NK-92 treated with Interleukin-12 subunit alpha and Interleukin-12 subunit beta, amount 100 ng/mL, for 24 hours (cell line): ENCODE results near the gene GUCY1A1.
"Not testable (repeated sequence)": the region's sequence is repeated elsewhere in the genome, so short reads cannot be mapped to it uniquely, and the experiment has no call there.

ENCODE experiments used
- DNase-seq: peaks from one replicate; lab custom pipeline; 2025; lab: John Stamatoyannopoulos, UW

GUCY1A1 gene

GRCh38 chr4:155666344-155667221 lies at the start of gene GUCY1A1:
TSS of gene GUCY1A1 (plus strand) at chr4:155666848. CDS start at chr4:155696868, 30,020 bp downstream.
- no peak for DNase-seq

DNA sequence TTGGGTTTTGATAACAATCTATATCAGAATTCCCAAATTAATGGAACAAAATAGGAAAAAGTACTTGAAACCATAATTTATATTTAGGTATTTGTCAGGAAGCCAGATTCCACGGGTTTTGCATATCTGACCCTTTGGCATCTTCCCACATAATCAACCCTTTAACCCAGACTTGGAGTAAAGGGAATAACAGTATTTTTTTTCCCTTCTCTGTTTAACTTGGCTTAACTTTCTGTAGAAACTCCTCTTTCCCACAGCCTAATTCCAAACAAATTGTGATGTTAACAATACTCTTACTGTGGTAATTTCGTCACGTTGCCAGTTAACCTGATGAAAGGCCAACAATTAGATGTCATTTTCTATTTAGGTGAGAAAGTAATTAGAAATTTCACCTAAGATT lies 49.4 kb upstream of the GUCY1A1 start:
- DNase-seq: no peak

- no peak for DNase-seq
Measured at GRCh38 chr4:155618183-155618838, 48.3 kb upstream of the GUCY1A1 start.

DNA sequence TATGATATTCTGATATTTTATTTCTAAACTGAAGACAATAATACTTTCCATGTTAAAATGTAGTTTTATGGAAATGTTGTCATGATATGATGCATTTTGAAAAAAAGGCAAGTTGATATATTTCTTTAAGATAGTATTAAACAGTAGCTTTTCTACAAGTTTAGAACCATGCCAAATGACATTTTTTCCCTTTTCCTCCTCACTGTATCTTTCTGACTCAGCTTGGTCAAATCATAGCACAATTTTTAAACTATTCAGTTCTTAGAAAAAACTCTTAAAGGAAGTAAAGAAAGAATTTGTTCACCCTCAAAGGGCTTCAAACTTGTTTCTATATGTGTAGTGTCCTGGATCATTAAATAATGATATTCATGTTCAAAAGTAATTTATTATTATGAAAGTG lies 46.0 kb upstream of the GUCY1A1 start:
- DNase-seq: no peak

- DNase-seq: no peak
Measured at GRCh38 chr4:155624478-155624877, 42.2 kb upstream of the GUCY1A1 start.

- DNase-seq: no peak
Measured at GRCh38 chr4:155626561-155626960, 40.1 kb upstream of the GUCY1A1 start.

DNA sequence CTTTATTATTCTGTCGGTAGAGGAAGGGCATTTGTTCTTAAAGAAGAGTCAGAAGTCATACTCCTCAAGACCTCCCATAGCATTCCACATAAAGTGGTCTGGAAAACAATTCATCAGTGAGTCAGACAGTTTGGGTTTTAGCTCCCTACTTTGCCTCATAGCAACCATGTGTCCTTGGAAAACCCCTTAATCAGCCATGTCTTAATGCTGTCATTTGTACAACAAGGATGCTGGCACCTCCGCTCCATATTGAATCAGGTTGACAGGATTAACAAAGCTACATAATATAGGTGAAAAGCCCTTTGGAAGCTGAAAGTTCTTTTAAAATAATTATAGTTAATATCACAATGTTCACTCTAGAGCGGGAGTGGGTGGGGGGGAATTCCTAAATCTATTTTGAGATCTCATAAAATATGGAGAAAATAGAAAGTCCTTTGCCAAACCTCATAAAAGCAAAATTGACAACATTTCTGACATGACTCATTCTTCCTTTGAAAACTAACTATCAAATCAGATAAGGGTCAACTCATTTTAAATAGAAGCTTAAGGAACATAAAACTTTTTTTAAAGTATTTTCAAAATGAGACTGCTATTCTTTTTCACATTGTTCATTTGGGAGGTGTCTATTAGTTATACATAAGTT lies 37.3 kb upstream of the GUCY1A1 start:
- no peak for DNase-seq

GRCh38 chr4:155629956-155630355 lies 36.7 kb upstream of the GUCY1A1 start:
- DNase-seq: no peak

DNA sequence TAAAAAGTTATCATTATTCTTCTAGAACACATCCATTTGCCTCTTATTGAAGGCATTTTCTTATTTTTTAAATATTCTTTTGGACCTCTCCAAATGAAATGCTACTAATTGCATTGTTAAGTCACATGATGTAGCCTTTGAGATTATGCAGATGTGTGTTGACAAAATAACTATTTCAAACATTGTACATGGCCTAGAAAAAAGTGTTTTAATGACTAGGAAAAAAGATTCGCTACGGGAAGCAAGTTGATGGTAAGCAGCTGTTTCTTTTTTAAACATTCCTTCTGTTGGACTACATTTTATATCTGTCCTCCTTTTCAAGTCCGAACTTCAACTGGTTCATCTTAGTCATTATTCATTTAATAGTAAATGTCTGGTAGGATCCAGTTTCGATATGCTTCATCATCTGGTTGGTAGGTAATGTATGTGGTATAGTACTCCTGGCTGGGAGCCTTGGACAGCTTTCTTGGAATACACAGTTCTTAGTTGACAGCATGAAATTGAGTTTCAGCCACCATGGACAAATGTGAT lies 34.3 kb upstream of the GUCY1A1 start:
- DNase-seq: no peak

- DNase-seq: no peak
Measured at GRCh38 chr4:155638195-155638965, 28.3 kb upstream of the GUCY1A1 start.

GRCh38 chr4:155639704-155640523 lies 26.7 kb upstream of the GUCY1A1 start:
- no peak for DNase-seq

DNA sequence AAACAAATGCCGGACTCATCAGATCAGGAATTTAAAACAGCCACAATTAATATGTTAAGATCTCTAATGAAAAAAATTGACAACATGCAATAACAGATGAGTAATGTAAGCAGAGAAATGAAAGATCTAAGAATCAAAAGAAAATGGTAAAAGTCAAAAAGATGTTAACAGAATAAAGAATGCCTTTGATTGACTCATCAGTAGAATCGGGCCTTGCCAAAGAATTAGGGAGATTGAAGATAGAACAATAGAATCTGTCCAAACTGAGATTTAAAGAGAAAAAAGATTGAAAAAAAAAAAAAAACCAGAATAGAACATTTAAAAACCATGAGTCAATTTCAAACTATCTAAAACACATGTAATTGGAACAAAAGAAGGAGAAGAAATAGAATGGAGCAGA lies 25.9 kb upstream of the GUCY1A1 start:
- DNase-seq: no peak

- no peak for DNase-seq
Measured at GRCh38 chr4:155643087-155643486, 23.6 kb upstream of the GUCY1A1 start.

GRCh38 chr4:155646001-155646400 lies 20.6 kb upstream of the GUCY1A1 start:
- no peak for DNase-seq

GRCh38 chr4:155650785-155651184 lies 15.9 kb upstream of the GUCY1A1 start:
- DNase-seq: not testable (repeated sequence)

DNA sequence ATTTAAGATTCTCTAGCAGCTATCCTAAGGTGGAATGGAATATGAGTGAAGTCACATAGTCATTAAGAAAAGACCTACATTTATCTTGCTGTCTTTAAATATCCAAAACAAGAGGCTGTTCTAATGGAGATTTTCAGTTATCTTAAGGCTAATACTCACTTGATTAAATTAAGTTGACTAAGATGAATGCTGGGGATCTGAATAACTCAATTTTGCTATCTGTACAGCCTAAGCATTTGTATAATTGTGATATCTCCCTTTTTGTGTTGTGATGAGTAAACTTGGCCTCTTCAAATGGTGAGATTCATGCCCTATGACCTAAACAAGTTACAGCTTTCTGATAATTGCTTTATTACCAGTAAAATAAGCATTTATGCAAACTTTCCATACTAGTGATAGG lies 13.6 kb upstream of the GUCY1A1 start:
- DNase-seq: no peak

- DNase-seq: no peak
Measured at GRCh38 chr4:155656025-155656424, 10.6 kb upstream of the GUCY1A1 start.

GRCh38 chr4:155657169-155657568 lies 9.5 kb upstream of the GUCY1A1 start:
- DNase-seq: no peak

DNA sequence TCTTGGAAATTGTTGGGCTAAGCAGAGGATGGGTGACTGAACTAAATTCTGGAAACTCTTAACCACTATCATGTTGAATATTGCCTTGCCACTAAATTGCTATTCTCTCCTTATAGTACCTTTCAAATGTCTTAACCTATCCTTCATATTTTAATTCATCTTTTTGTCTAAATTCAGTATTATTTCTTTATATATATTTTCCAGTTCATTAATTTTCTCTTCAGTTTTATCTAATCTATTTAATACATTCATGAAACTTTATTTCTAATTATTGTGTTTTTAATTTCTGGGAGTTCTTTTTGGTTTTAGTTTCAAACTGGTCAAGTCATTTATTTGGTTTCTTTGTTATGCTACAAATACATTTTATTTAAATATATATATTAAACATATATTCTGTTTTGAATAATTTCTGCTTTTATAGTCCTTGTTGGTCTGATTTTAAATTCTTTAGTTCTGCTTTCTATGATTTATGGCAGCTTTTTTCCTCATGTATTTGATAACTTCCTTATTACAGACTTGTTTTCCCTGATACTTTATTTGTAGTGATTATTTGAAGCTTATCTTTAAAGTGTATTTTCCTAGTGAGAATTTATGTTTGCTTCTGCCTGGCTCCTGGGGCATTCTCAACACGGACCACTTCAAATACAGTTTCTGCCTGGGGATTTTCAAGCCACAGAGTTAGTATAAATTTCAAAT lies 8.5 kb upstream of the GUCY1A1 start:
- no peak for DNase-seq

- DNase-seq: no peak
Measured at GRCh38 chr4:155658681-155659064, 8.0 kb upstream of the GUCY1A1 start.
